GM12892 (cell line): ENCODE data around the gene DOK6.
"Not testable (repeated sequence)": the region's sequence is repeated elsewhere in the genome, so short reads cannot be mapped to it uniquely, and the experiment has no call there.

Experiments
- DNase-seq: peaks from one replicate; pipeline ENCODE4 v3.0.0; 2011; ENCODE audit not compliant: insufficient read length
- FAIRE-seq: peaks from 2 replicates; lab custom pipeline; 2011; peaks lifted over from hg19 to GRCh38; lab: Jason Lieb, UNC
- POLR2A ChIP-seq: IDR thresholded peaks from 2 replicates; pipeline ENCODE4 v1.6.1; 2011; ENCODE audit warnings: low read depth, low read length, control low read depth
- POLR2AphosphoS5 ChIP-seq: IDR thresholded peaks from 2 replicates; pipeline ENCODE4 v1.6.1; 2011; ENCODE audit warnings: low read depth, low read length, control low read depth
- TAF1 ChIP-seq: IDR thresholded peaks from 2 replicates; pipeline ENCODE4 v1.6.1; 2011; ENCODE audit warnings: low read depth, mild to moderate bottlenecking, control low read depth, low read length, borderline replicate concordance

The DOK6 gene

GRCh38 chr18:69790649-69791048, 390.0 kb downstream of the DOK6 start:
- no peak for TF ChIP-seq POLR2A
- TF ChIP-seq TAF1: no peak
- TF ChIP-seq POLR2AphosphoS5: no peak
- no peak for DNase-seq
- FAIRE-seq: no peak

GRCh38 chr18:69795791-69796190, 395.1 kb downstream of the DOK6 start:
- no peak for DNase-seq
- no peak for FAIRE-seq
- TF ChIP-seq POLR2AphosphoS5 (no peak), POLR2A (no peak), TAF1 (no peak)

GRCh38 chr18:69804776-69805501, 404.3 kb downstream of the DOK6 start:
- no peak for DNase-seq
- TF ChIP-seq POLR2AphosphoS5: no peak
- TF ChIP-seq POLR2A: no peak
- no peak for TF ChIP-seq TAF1
- FAIRE-seq: no peak

- DNase-seq: no peak
- TF ChIP-seq POLR2A (no peak), POLR2AphosphoS5 (no peak), TAF1 (no peak)
- FAIRE-seq: no peak
These were observed 407.7 kb downstream of the DOK6 start for GRCh38 chr18:69808399-69808798.

- no peak for FAIRE-seq
These were observed 412.9 kb downstream of the DOK6 start for GRCh38 chr18:69813559-69813958.

GRCh38 chr18:69814861-69815385, 414.2 kb downstream of the DOK6 start:
- DNase-seq (no peak), FAIRE-seq (no peak)
- TF ChIP-seq TAF1 (no peak), POLR2AphosphoS5 (no peak), POLR2A (no peak)

More at GRCh38 chr18:69813559-69813958, 412.9 kb downstream of the DOK6 start:
- no peak for DNase-seq
- TF ChIP-seq TAF1 (no peak), POLR2A (no peak)

- no peak for TF ChIP-seq TAF1
- TF ChIP-seq POLR2AphosphoS5: no peak
- TF ChIP-seq POLR2A: no peak
- no peak for FAIRE-seq
- no peak for DNase-seq
These were observed 416.8 kb downstream of the DOK6 start for GRCh38 chr18:69817335-69817940.

- FAIRE-seq (peak; percentile 53), DNase-seq (no peak)
- TF ChIP-seq POLR2AphosphoS5: no peak
- TF ChIP-seq POLR2A: no peak
- no peak for TF ChIP-seq TAF1
These were observed 418.8 kb downstream of the DOK6 start for GRCh38 chr18:69819460-69819859.

- TF ChIP-seq POLR2A: no peak
- TF ChIP-seq POLR2AphosphoS5: no peak
- no peak for TF ChIP-seq TAF1
- no peak for FAIRE-seq
- DNase-seq: no peak
These were observed 419.9 kb downstream of the DOK6 start for GRCh38 chr18:69820538-69820937.

GRCh38 chr18:69830189-69830588, 429.5 kb downstream of the DOK6 start:
- TF ChIP-seq TAF1 (no peak), POLR2AphosphoS5 (no peak), POLR2A (no peak)
- no peak for DNase-seq
- no peak for FAIRE-seq

GRCh38 chr18:69834980-69835379, 434.3 kb downstream of the DOK6 start:
- FAIRE-seq: not testable (repeated sequence)

GRCh38 chr18:69838003-69838402, 437.3 kb downstream of the DOK6 start:
- TF ChIP-seq POLR2AphosphoS5 (no peak), TAF1 (no peak), POLR2A (no peak)
- FAIRE-seq: no peak

More at GRCh38 chr18:69834980-69835379, 434.3 kb downstream of the DOK6 start:
- not testable (repeated sequence) for DNase-seq

More at GRCh38 chr18:69838003-69838402, 437.3 kb downstream of the DOK6 start:
- no peak for DNase-seq
